NB4 (cell line): Measurements from ENCODE around the gene PTPRD.

Experiments
- POLR2A ChIP-seq: IDR thresholded peaks from 2 replicates; pipeline ENCODE4 v1.6.1; 2011; ENCODE audit warnings: mild to moderate bottlenecking; ENCODE audit not compliant: insufficient read length; ENCODE audit errors: extremely low read depth
- TF ChIP-seq, protein P1 (sequence below): IDR thresholded peaks from one replicate; pipeline ENCODE4 v1.5.1; 2012; ENCODE audit warnings: low read depth, low read length

DNA sequence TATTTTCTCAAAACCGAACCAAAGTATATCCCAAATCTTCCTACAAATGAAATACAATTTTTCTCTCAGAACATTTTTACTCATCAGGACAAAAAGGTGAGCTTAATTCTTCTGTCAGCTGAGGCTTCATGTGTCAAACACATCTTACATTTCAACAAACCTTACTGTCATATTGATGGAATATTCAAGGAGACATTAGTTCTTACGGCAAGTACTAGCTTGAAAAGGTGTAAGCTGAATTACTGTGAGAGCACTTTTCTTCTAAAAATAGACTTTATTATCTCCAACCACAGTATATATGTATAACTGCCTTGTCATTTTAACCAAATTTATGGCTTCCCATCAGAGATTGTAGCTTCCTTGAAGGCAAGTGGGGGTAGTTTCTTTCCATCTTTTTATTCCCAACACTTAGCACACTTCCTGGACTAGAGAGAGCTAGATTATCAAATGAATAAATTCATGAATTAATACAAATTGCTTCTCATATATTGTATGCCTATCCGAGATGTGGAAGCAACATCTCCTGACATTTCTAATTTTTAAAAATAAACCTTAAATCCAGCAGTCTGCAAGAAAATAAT is 1990.5 kb downstream of the PTPRD start:
- TF ChIP-seq, protein P1, sequence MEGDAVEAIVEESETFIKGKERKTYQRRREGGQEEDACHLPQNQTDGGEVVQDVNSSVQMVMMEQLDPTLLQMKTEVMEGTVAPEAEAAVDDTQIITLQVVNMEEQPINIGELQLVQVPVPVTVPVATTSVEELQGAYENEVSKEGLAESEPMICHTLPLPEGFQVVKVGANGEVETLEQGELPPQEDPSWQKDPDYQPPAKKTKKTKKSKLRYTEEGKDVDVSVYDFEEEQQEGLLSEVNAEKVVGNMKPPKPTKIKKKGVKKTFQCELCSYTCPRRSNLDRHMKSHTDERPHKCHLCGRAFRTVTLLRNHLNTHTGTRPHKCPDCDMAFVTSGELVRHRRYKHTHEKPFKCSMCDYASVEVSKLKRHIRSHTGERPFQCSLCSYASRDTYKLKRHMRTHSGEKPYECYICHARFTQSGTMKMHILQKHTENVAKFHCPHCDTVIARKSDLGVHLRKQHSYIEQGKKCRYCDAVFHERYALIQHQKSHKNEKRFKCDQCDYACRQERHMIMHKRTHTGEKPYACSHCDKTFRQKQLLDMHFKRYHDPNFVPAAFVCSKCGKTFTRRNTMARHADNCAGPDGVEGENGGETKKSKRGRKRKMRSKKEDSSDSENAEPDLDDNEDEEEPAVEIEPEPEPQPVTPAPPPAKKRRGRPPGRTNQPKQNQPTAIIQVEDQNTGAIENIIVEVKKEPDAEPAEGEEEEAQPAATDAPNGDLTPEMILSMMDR, result no peak
- TF ChIP-seq POLR2A, result no peak
